Adrenal gland (tissue), 5 donors: ENCODE data around the gene PFKFB4.

Experiments used
- CTCF ChIP-seq, 6 experiments: fragments of 450-650 bp in 4 of 6; fragments of 200-600 bp in 2 of 6; sonication (generic) in 1 of 6; IDR thresholded peaks; 1 replicate in 5 of 6; 2 replicates in 1 of 6; pipeline versions ENCODE4 v1.5.1 to v1.8.0; 2016 to 2021; ENCODE audit warnings: antibody characterized with exemption in 6 of 6, mild to moderate bottlenecking in 2 of 6, moderate library complexity in 1 of 6
- POLR2A ChIP-seq, 2 donors: fragments of 450-650 bp; IDR thresholded peaks; one replicate each; pipeline ENCODE4 v1.6.1; 2017; ENCODE audit warnings: antibody characterized with exemption in 2 of 2, mild to moderate bottlenecking in 2 of 2, moderate library complexity in 1 of 2
- donor health status: DM: no; HTN: no; CAD: no.

DNA sequence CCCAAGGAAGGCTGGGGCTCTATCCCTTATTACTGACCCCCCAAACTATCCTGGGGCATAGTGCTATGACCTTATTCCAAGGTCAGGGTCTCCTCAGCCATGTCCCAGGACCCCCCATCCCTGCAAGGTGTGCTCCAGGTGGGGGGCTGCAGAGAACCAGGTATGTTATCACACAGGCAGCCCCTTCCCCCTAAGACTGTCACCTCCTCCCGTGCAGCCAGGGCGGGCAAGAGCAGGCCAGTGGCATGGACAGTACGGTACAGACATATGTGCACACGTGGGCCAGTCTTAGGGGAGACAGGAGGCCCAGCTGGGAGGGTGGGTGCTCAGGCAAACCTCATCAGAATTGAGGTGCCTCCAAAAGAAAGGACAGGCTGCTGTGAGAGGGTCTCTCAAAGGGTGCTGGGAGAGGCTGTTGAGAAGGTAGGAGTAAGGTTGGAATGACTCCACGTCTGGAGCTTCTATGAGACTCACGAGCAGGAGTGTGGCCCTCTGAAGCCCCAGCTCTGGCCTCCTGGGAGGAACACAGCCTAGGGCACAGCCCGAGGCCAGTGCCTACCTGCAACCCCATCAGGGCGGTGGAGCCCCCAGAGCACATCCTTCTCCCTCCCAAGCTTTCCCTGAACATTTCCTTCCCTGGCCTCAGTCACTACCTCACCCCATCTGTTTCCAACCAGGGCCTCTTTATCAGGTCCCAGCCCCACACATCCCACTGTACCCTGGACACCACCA is 40.2 kb upstream of the PFKFB4 start:
- TF ChIP-seq CTCF (IDR thresholded peaks at IDR 0.05) (no peak), POLR2A (IDR thresholded peaks at IDR 0.05) (no peak)
